Activated CD8-positive, alpha-beta memory T cell treated with anti-CD3 and anti-CD28 coated beads for 36 hours (primary cell): ENCODE measurements around the gene GALM. TPM values are rescaled to one million over a fixed set of nuclear protein-coding genes. Genes with fewer than 3 reads are reported as not detected.

Source experiments
- CTCF ChIA-PET: fragments of 350-600 bp; sonication (Branson Sonifier 250); formaldehyde crosslinking; loops from one replicate; lab custom pipeline; 2021; ENCODE audit warnings: antibody characterized with exemption; lab: Charles Lee
- POLR2A ChIA-PET: fragments of 350-600 bp; sonication (Branson Sonifier 250); formaldehyde crosslinking; loops from one replicate; lab custom pipeline; 2021; ENCODE audit warnings: antibody characterized with exemption; lab: Charles Lee
- total RNA-seq, 2 experiments: library from RNA; stranded (reverse); gene quantifications; one replicate each; pipeline ENCODE4 v1.2.3, GENCODE V29; 2021

The GALM gene
- total RNA-seq, 2 experiments from 2014 or later: 94.9 to 96.9 TPM

- CTCF ChIA-PET: interaction anchor here (0.6 to 1.8 kb wide), 10 partner anchors 11 to 1096 kb away, joined by 3 to 6 read pairs (median 3); no protein-coding TSS in a partner anchor
- POLR2A ChIA-PET: interaction anchor here (0.6 to 3.9 kb wide), 4 partner anchors 8 to 140 kb away, joined by 3 to 21 read pairs (median 10); partner anchors contain the start of genes HNRNPLL and SRSF7
Measured at GRCh38 chr2:38740851-38741731, 75.2 kb downstream of the GALM start.

DNA sequence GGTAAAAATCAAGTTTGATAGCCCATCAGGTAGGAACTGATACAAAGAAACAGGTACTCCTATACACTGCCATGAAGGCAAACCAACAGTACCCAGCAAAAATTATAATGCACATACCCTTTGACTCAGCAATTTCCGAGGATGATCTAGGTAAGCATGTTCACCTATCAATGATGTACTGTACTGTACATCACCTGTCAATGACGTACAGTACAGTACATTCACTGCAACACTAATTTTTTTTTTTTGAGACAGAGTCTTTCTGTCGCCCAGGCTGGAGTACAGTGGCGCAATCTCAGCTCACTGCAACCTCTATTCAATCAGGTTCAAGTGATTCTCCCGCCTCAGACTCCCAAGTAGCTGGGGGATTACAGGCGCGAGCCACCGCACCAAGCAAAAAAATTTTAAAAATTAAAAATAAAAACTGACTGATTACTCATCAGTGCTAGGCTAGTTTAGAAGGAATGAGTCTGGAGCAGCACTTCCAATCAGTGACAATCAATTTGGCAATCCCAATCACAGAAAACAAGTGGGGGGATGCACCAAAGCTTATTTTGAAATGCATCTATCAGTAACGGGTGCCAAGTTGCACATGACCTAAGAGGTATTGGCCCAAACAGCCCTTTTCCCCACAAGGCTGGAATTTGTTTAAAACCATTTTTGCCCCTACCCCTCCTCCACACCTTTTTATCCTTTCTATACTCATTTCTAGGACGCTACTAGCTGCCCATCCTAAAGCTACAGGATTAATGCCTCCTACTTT, 77.1 kb downstream of the GALM start:
- CTCF ChIA-PET: interaction anchor here (1.2 to 1.8 kb wide), 3 partner anchors 141 to 161 kb away, joined by 3 to 6 read pairs (median 3); partner anchors contain the start of gene HNRNPLL
- POLR2A ChIA-PET: interaction anchor here (0.6 to 3.9 kb wide), 8 partner anchors 8 to 211 kb away, joined by 3 to 21 read pairs (median 6); partner anchors contain the start of genes HNRNPLL and SRSF7

- ChIA-PET POLR2A (interaction anchor here (0.5 to 3.9 kb wide), 12 partner anchors 7 to 208 kb away, joined by 3 to 21 read pairs (median 5); partner anchors contain the start of genes GALM, HNRNPLL and SRSF7), CTCF (interaction anchor here (0.7 to 1.2 kb wide), 2 partner anchors 142 to 155 kb away, joined by 3 read pairs; partner anchors contain the start of gene HNRNPLL)
Measured at GRCh38 chr2:38743672-38744398, 77.9 kb downstream of the GALM start.

DNA sequence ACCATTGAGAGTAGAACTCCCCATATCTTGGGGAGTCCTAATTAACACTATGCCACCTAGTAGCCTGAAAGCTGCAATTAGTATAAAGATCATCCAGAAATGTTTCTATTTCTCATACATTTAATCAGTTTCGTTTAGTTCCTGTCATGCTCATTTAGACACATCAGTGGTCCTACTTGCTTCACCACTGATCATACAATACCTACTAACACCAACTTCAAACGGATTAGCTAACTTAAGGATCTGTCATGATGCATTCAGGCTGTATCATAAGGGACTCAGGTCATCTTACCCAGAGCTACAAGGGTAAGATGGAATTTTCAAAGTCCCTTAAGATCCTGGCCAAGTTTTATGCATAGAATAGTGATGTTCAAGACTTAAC, 78.5 kb downstream of the GALM start:
- ChIA-PET CTCF (interaction anchor here (0.7 kb wide), 1 partner anchor 156 kb away, joined by 3 read pairs; no protein-coding TSS in a partner anchor), POLR2A (interaction anchor here (0.5 to 3.9 kb wide), 10 partner anchors 31 to 208 kb away, joined by 3 to 21 read pairs (median 5); partner anchors contain the start of genes GALM and HNRNPLL)

DNA sequence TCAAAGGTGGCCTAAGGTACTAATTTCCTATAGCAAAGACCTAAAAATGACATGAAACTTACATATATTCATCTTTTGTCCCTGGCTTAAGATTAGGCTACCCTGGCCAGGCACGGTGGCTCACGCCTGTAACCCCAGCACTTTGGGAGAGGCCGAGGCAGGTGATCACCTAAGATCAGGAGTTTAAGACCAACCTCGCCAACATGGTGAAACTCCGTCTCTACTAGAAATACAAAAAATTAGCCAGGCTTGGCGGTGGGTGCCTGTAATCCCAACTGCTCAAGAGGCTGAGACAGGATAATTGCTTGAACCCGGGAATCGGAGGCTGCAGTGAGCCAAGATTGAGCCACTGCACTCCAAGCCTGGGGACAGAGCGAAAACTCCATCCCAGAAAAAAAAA, 79.4 kb downstream of the GALM start:
- ChIA-PET CTCF (interaction anchor here (0.9 to 6.2 kb wide), 2 partner anchors 145 to 210 kb away, joined by 3 to 51 read pairs; partner anchors contain the start of gene HNRNPLL), POLR2A (interaction anchor here (7.6 kb wide), 1 partner anchor 146 kb away, joined by 200 read pairs; the partner anchor contains the start of gene HNRNPLL)

- CTCF ChIA-PET: interaction anchor here (1.1 to 6.2 kb wide), 3 partner anchors 147 to 371 kb away, joined by 3 to 51 read pairs (median 12); partner anchors contain the start of gene HNRNPLL
- POLR2A ChIA-PET: interaction anchor here (0.6 to 7.6 kb wide), 3 partner anchors 80 to 1597 kb away, joined by 5 to 200 read pairs (median 8); partner anchors contain the start of gene HNRNPLL
Measured at GRCh38 chr2:38747007-38747424, 81.1 kb downstream of the GALM start.

DNA sequence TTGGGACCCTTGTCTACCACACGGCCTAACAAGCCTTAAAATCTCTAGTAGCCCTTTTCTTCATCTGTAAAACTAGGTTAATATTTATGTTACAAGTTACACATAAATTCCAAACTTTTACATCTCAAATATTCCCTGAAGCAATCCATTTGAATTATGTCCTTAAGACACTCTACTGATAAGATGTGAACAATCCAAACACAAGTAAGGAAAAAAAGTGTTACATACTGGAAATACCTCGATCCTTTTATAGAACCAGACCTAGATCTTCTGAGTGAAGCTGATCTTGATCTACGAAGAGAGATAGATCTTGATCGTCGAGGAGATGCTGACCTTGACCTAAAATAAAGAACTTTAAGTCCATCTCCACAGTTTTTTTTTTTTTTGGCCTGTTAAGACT, 81.9 kb downstream of the GALM start:
- CTCF ChIA-PET: interaction anchor here (0.6 to 6.2 kb wide), 5 partner anchors 72 to 372 kb away, joined by 3 to 51 read pairs (median 5); partner anchors contain the start of gene HNRNPLL
- POLR2A ChIA-PET: interaction anchor here (0.6 to 7.6 kb wide), 7 partner anchors 8 to 1883 kb away, joined by 3 to 200 read pairs (median 4); partner anchors contain the start of gene HNRNPLL

- ChIA-PET CTCF (interaction anchor here (0.6 to 6.2 kb wide), 5 partner anchors 19 to 177 kb away, joined by 3 to 51 read pairs (median 5); partner anchors contain the start of gene HNRNPLL), POLR2A (interaction anchor here (0.6 to 7.6 kb wide), 9 partner anchors 9 to 1884 kb away, joined by 3 to 200 read pairs (median 4); partner anchors contain the start of gene HNRNPLL)
Measured at GRCh38 chr2:38748391-38748790, 82.5 kb downstream of the GALM start.

GRCh38 chr2:38748943-38749804, 83.3 kb downstream of the GALM start:
- ChIA-PET POLR2A (interaction anchor here (0.6 to 7.6 kb wide), 7 partner anchors 8 to 371 kb away, joined by 3 to 200 read pairs (median 4); partner anchors contain the start of gene HNRNPLL), CTCF (interaction anchor here (1.2 to 6.2 kb wide), 3 partner anchors 149 to 178 kb away, joined by 3 to 51 read pairs (median 12); partner anchors contain the start of gene HNRNPLL)

- POLR2A ChIA-PET: interaction anchor here (0.6 to 7.6 kb wide), 15 partner anchors 7 to 374 kb away, joined by 3 to 200 read pairs (median 7); partner anchors contain the start of genes ATL2, GALM and HNRNPLL
- CTCF ChIA-PET: interaction anchor here (1.0 to 6.2 kb wide), 3 partner anchors 15 to 150 kb away, joined by 3 to 51 read pairs (median 4); partner anchors contain the start of gene HNRNPLL
Measured at GRCh38 chr2:38750011-38750890, 84.3 kb downstream of the GALM start.

GRCh38 chr2:38750891-38751595, 85.1 kb downstream of the GALM start, which contains the start of gene SRSF7:
Gene SRSF7, minus strand, starts transcription at chr2:38751361. Its CDS starts 105 bp downstream, at chr2:38751256.
- ChIA-PET CTCF (interaction anchor here (0.7 to 6.2 kb wide), 5 partner anchors 10 to 151 kb away, joined by 3 to 51 read pairs (median 4); partner anchors contain the start of gene HNRNPLL), POLR2A (interaction anchor here (0.6 to 7.6 kb wide), 30 partner anchors 8 to 1099 kb away, joined by 3 to 200 read pairs (median 4); partner anchors contain the start of genes ATL2, DHX57, GALM and HNRNPLL)

DNA sequence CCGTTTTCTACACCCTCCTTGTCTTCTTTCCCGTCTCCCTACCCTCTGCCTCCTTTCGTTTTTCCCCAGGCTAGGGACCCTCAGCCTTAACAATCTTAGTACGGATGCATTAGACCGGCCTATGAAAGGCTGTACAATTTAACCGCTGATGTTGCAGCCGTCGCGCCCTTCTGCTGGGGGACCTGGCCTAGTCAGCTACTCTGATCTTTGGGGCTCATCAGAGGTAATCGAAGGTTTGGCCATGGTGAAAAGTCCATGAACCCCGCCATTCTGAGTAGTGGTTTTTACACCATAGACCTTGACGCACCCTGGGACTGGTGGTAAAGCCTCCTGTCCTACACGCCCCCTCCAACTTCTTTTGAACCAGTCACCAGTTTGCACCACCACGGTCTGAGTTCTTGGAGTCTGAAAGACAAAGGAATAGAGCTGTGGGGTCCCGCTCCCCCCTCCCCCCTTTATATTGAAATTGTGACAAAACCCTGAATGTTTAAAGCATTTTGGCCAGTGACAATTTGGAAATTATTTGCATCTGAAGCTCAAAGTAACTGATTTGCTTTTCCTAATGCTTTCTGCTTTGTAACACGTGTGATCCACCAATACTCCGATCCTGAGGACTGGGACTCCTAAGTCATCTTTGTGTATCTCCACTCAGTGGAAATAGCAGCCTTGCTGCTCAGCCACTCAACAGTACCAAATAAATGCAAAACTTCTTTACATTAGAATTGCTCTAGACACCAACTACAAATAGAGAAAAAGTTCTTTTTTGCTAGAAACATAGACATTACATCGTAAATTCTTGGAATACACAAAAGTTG, 85.9 kb downstream of the GALM start:
- POLR2A ChIA-PET: interaction anchor here (0.6 to 7.6 kb wide), 28 partner anchors 9 to 1100 kb away, joined by 3 to 200 read pairs (median 5); partner anchors contain the start of genes ATL2, DHX57, GALM and HNRNPLL
- CTCF ChIA-PET: interaction anchor here (0.7 to 6.2 kb wide), 3 partner anchors 10 to 151 kb away, joined by 3 to 51 read pairs (median 6); partner anchors contain the start of gene HNRNPLL

DNA sequence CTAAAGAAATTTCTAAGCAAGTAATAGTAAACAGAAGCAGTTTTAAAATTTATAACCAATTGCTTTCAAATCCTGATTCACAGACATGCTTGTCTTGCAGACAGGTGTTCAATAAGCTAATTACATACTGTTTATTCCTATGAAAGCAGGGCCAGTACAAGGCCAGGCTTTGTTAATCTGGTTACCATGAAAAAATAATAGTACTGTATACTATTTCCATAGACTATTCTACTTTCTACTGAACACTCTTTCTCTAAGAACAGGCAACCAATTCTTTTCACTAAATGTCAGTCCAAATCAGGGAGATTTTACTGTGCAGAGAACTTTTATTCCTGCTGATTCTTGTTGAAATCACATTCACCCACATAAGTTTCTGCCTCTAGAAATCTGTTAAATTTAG, 88.1 kb downstream of the GALM start:
- POLR2A ChIA-PET: interaction anchor here (0.7 kb wide), 2 partner anchors 169 to 180 kb away, joined by 3 to 4 read pairs; no protein-coding TSS in a partner anchor
- CTCF ChIA-PET: no interaction called here
